Right lobe of liver (tissue), 6 donors: ENCODE data around the gene RHOD. TPM values are rescaled to one million over a fixed set of nuclear protein-coding genes. Genes with fewer than 3 reads are reported as not detected.
A peak's percentile ranks its signal among the peaks of the same experiment; 100 is the strongest.

ENCODE experiments used
- ATAC-seq, 4 donors: fragments of 200-7000 bp; cut with Tn5 transposase; one replicate each; pipeline ENCODE4 v1.9.1; 2020; ENCODE audit warnings: mild to moderate bottlenecking in 4 of 4, moderate library complexity in 4 of 4
- DNase-seq, 3 donors: peaks; one replicate each; pipeline ENCODE4 v3.0.0-alpha.2; 2020
- H3K27ac ChIP-seq, 3 donors: fragments of 200-600 bp; one replicate each; pipeline ENCODE4 v1.8.0; 2022
- H3K27me3 ChIP-seq, 2 donors: fragments of 200-600 bp; one replicate each; pipeline ENCODE4 v1.8.0; 2022
- H3K36me3 ChIP-seq, 4 donors: fragments of 200-600 bp; sonication (generic) in 1 of 4; one replicate each; pipeline versions ENCODE4 v1.5.1 to v1.8.0; 2017 to 2022; ENCODE audit warnings: control low read depth in 1 of 4
- H3K4me1 ChIP-seq, 4 donors: fragments of 200-600 bp; sonication (generic) in 1 of 4; one replicate each; pipeline versions ENCODE4 v1.5.1 to v1.8.0; 2017 to 2022; ENCODE audit warnings: control low read depth in 1 of 4
- H3K4me3 ChIP-seq, 3 donors: fragments of 200-600 bp; one replicate each; pipeline ENCODE4 v1.8.0; 2022
- H3K9me3 ChIP-seq, 4 donors: fragments of 200-600 bp; sonication (generic) in 1 of 4; one replicate each; pipeline versions ENCODE4 v1.5.1 to v1.8.0; 2017 to 2022; ENCODE audit warnings: control low read depth in 1 of 4
- CTCF ChIP-seq, 4 donors: fragments of 200-600 bp in 3 of 4; fragments of 450-650 bp in 1 of 4; IDR thresholded peaks; one replicate each; pipeline versions ENCODE4 v1.5.1 to v1.8.0; 2016 to 2022; ENCODE audit warnings: antibody characterized with exemption in 4 of 4, mild to moderate bottlenecking in 2 of 4
- POLR2A ChIP-seq: fragments of 450-650 bp; IDR thresholded peaks from one replicate; pipeline ENCODE4 v1.6.1; 2017; ENCODE audit warnings: antibody characterized with exemption, mild to moderate bottlenecking
- WGBS: methylation state at CpG from one replicate; pipeline ENCODE4 v1.1.6; 2018; ENCODE audit warnings: low coverage, low lambda C conversion rate; ENCODE audit not compliant: insufficient coverage; ENCODE audit errors: missing lambda C conversion rate; 5-methylcytosine and 5-hydroxymethylcytosine counted together
- intact Hi-C, 2 donors: fragments of 100-400 bp; cut with DNase I; formaldehyde crosslinking; loops; one replicate each; pipeline versions ENCODE4 v1.11.2 to v1.14.1; 2022
- total RNA-seq, 6 experiments: library from RNA; depleted of rRNA in 2 of 6; stranded (reverse); fragments of >200 nt in 2 of 6; fragmentation: NEBNext Ultra II Directional in 3 of 6; extraction: Animal tissue kit (Norgen Biotek cat#: 25700) in 3 of 6; gene quantifications; one replicate each; pipeline versions ENCODE4 v1.1.0 to v1.2.4, GENCODE V29; 2016 to 2023
- donor health status: DM: no; HTN: yes; CAD: no.
- donor health status: DM: no; HTN: no; CAD: no.
- donor health status: DM: no; HTN: no; CAD: no.
- donor health status: DM: no; HTN: yes; CAD: no.
- donor health status: DM: no; HTN: yes; CAD: no.

The RHOD gene
- total RNA-seq, 6 experiments from 2014 or later, result 17.8 to 106 (median 47.3) TPM

GRCh38 chr11:67022341-67022933, 34.2 kb upstream of the RHOD start:
- TF ChIP-seq CTCF (IDR thresholded peaks at IDR 0.05), result no peak
- no peak for TF ChIP-seq POLR2A
- peaks cover 0 to 20% (median 6%) of the 10 kb centered on the region in 4 donors for H3K4me1 ChIP-seq
- peak in 3 of 4 donors; percentile 47 to 78 (median 51) for ATAC-seq
- intact Hi-C loops, result no loop called here
- peak overlapping the region in 1 of 3 donors; percentile 43 for H3K27ac ChIP-seq
- WGBS, result 7% methylated on average over 18 of the region's 20 CpGs
- H3K9me3 ChIP-seq, result no peaks in the 10 kb centered on the region
- DNase-seq, result peak in 2 of 3 donors; percentile 62 to 89
- H3K4me3 ChIP-seq, result peak overlapping the region; percentile 27 to 56 (median 41)
- no peaks in the 10 kb centered on the region for H3K36me3 ChIP-seq
- H3K27me3 ChIP-seq, result no peaks in the 10 kb centered on the region

GRCh38 chr11:67022961-67023956, 33.4 kb upstream of the RHOD start, which contains the start of gene SYT12:
TSS of gene SYT12 (plus strand) at chr11:67023134. CDS start at chr11:67030145, 7,011 bp downstream.
- WGBS, result 2% methylated on average over 41 of the region's 118 CpGs
- Histone ChIP-seq H3K4me3 (peak within 1 kb of the TSS; percentile 44 to 56 (median 45)), H3K27me3 (no peaks in the 10 kb centered on the region), H3K27ac (peak within 1 kb of the TSS in 1 of 3 donors; percentile 43), H3K36me3 (no peaks in the 10 kb centered on the region), H3K9me3 (no peaks in the 10 kb centered on the region), H3K4me1 (peaks cover 0 to 23% (median 9%) of the 10 kb centered on the region in 4 donors)
- intact Hi-C loops, result no loop called here
- DNase-seq (peak in 1 of 3 donors; percentile 57), ATAC-seq (peak; percentile 11 to 46 (median 33))
- TF ChIP-seq CTCF (IDR thresholded peaks at IDR 0.05), result no peak
- TF ChIP-seq POLR2A, result peak; percentile 38

- H3K27ac ChIP-seq, result peak overlapping the region in 1 of 3 donors; percentile 28
- H3K9me3 ChIP-seq, result no peaks in the 10 kb centered on the region
- intact Hi-C loops, result no loop called here
- H3K4me1 ChIP-seq, result peaks cover 0 to 29% (median 9%) of the 10 kb centered on the region in 4 donors
- no peaks in the 10 kb centered on the region for H3K36me3 ChIP-seq
- H3K27me3 ChIP-seq, result no peaks in the 10 kb centered on the region
- peak overlapping the region in 2 of 3 donors; percentile 44 to 45 for H3K4me3 ChIP-seq
- no peak for DNase-seq
- TF ChIP-seq POLR2A (no peak), CTCF (IDR thresholded peaks at IDR 0.05) (no peak)
- ATAC-seq, result no peak
- whole genome bisulfite sequencing, result 0% methylated on average over 2 of the region's 6 CpGs
Observed at GRCh38 chr11:67023957-67024353, 32.7 kb upstream of the RHOD start.

GRCh38 chr11:67024410-67024809, 32.2 kb upstream of the RHOD start:
- no peak for DNase-seq
- WGBS, result 40% methylated on average over 2 of the region's 5 CpGs

More at GRCh38 chr11:67024410-67024809, 32.2 kb upstream of the RHOD start:
- no peaks in the 10 kb centered on the region for H3K9me3 ChIP-seq
- intact Hi-C loops, result no loop called here
- no peak for TF ChIP-seq POLR2A
- TF ChIP-seq CTCF (IDR thresholded peaks at IDR 0.05), result no peak
- no peaks in the 10 kb centered on the region for H3K27me3 ChIP-seq
- no peak overlapping the region for H3K27ac ChIP-seq
- peaks cover 0 to 29% (median 9%) of the 10 kb centered on the region in 4 donors for H3K4me1 ChIP-seq
- ATAC-seq, result no peak
- peak overlapping the region in 1 of 3 donors; percentile 45 for H3K4me3 ChIP-seq
- H3K36me3 ChIP-seq, result no peaks in the 10 kb centered on the region
